Ishikawa (cell line): Measurements from ENCODE around the gene CTLA4.

Experiments
- CEBPB ChIP-seq: IDR thresholded peaks from 2 replicates; pipeline ENCODE4 v1.6.1; 2012
- EP300 ChIP-seq: IDR thresholded peaks from 2 replicates; pipeline ENCODE4 v1.6.1; 2012; ENCODE audit warnings: borderline replicate concordance
- FOXM1 ChIP-seq: IDR thresholded peaks from 2 replicates; pipeline ENCODE4 v1.6.1; 2012; ENCODE audit warnings: low read depth, borderline replicate concordance
- MAX ChIP-seq: IDR thresholded peaks from 2 replicates; pipeline ENCODE4 v1.6.1; 2012
- NFIC ChIP-seq: IDR thresholded peaks from 2 replicates; pipeline ENCODE4 v1.6.1; 2012
- RAD21 ChIP-seq: IDR thresholded peaks from 2 replicates; pipeline ENCODE4 v1.6.1; 2012; ENCODE audit warnings: low read depth
- REST ChIP-seq: IDR thresholded peaks from 2 replicates; pipeline ENCODE4 v1.6.1; 2012; ENCODE audit warnings: low read depth, mild to moderate bottlenecking
- TAF1 ChIP-seq: IDR thresholded peaks from 2 replicates; pipeline ENCODE4 v1.6.1; 2012; ENCODE audit warnings: low read depth, mild to moderate bottlenecking
- YY1 ChIP-seq: IDR thresholded peaks from 2 replicates; pipeline ENCODE4 v1.6.1; 2012; ENCODE audit warnings: low read depth
- ZBTB7A ChIP-seq: IDR thresholded peaks from 2 replicates; pipeline ENCODE4 v1.6.1; 2012; ENCODE audit warnings: low read depth

- TF ChIP-seq MAX = no peak
- TF ChIP-seq REST = no peak
- TF ChIP-seq ZBTB7A = no peak
- TF ChIP-seq YY1 = no peak
- no peak for TF ChIP-seq TAF1
- no peak for TF ChIP-seq EP300
- TF ChIP-seq NFIC = no peak
- no peak for TF ChIP-seq CEBPB
- TF ChIP-seq FOXM1 = no peak
- no peak for TF ChIP-seq RAD21
Measured at GRCh38 chr2:203900253-203900652, 32.7 kb downstream of the CTLA4 start.
